Esophagus muscularis mucosa (tissue), 4 donors: ENCODE data around the gene HSPB2. TPM values are rescaled to one million over a fixed set of nuclear protein-coding genes. Genes with fewer than 3 reads are reported as not detected.

ENCODE experiments used
- DNase-seq: peaks from one replicate; pipeline ENCODE4 v3.0.0-alpha.2; 2017; ENCODE audit errors: extremely low spot score
- H3K27ac ChIP-seq, 4 donors: fragments of 200-600 bp; sonication (generic); replicated peaks in 1 of 4; 1 replicate in 3 of 4; 2 replicates in 1 of 4; pipeline ENCODE4 v1.5.1; 2016 to 2019; ENCODE audit warnings: mild to moderate bottlenecking in 1 of 4
- H3K27me3 ChIP-seq, 4 donors: fragments of 200-600 bp; sonication (generic); one replicate each; pipeline versions ENCODE4 v1.5.1 to v1.6.0; 2016 to 2019
- H3K36me3 ChIP-seq, 4 donors: fragments of 200-600 bp; sonication (generic); one replicate each; pipeline ENCODE4 v1.5.1; 2016 to 2019
- H3K4me1 ChIP-seq, 4 donors: fragments of 200-600 bp; sonication (generic); one replicate each; pipeline ENCODE4 v1.5.1; 2016 to 2019
- H3K4me3 ChIP-seq, 4 donors: fragments of 200-600 bp; sonication (generic); 1 replicate in 2 of 4; 2 replicates in 2 of 4; pipeline ENCODE4 v1.5.1; 2016 to 2019; ENCODE audit warnings: mild to moderate bottlenecking in 4 of 4, moderate library complexity in 1 of 4
- H3K9me3 ChIP-seq, 4 donors: fragments of 200-600 bp; sonication (generic); 1 replicate in 3 of 4; 2 replicates in 1 of 4; pipeline ENCODE4 v1.5.1; 2016 to 2019
- EP300 ChIP-seq: sonication (generic); formaldehyde crosslinking; IDR thresholded peaks from one replicate; pipeline ENCODE4 v1.6.1; 2017; ENCODE audit warnings: antibody characterized with exemption
- POLR2A ChIP-seq: fragments of 450-650 bp; IDR thresholded peaks from one replicate; pipeline ENCODE4 v1.6.1; 2017; ENCODE audit warnings: antibody characterized with exemption, moderate library complexity, mild to moderate bottlenecking, low read depth
- POLR2AphosphoS5 ChIP-seq, 2 donors: sonication (generic); formaldehyde crosslinking; IDR thresholded peaks; one replicate each; pipeline ENCODE4 v1.6.1; 2017; ENCODE audit warnings: antibody characterized with exemption in 2 of 2
- WGBS: methylation state at CpG from one replicate; pipeline ENCODE4 v1.1.5; 2018; 5-methylcytosine and 5-hydroxymethylcytosine counted together
- intact Hi-C: fragments of 100-400 bp; cut with DNase I; formaldehyde crosslinking; loops from one replicate; pipeline ENCODE4 v1.15.1; 2023
- total RNA-seq, 4 donors: library from RNA; depleted of rRNA; stranded (reverse); fragments of >200 nt; gene quantifications; one replicate each; pipeline versions ENCODE4 v1.1.0 to v1.2.1, GENCODE V29; 2016
- TF ChIP-seq, protein P1 (sequence below), 3 experiments: fragments of 200-600 bp in 2 of 3; fragments of 450-650 bp in 1 of 3; sonication (generic) in 2 of 3; IDR thresholded peaks; one replicate each; pipeline ENCODE4 v1.5.1; 2017 to 2019; ENCODE audit warnings: antibody characterized with exemption in 3 of 3, mild to moderate bottlenecking in 2 of 3, moderate library complexity in 1 of 3

HSPB2 gene
- total RNA-seq, 4 donors from 2014 or later = 1.2 to 4.0 (median 2.4) TPM

- Histone ChIP-seq H3K36me3 (peaks cover 5 to 41% (median 23%) of the 10 kb centered on the region in 4 donors), H3K9me3 (no peaks in the 10 kb centered on the region), H3K27ac (peak overlapping the region; percentile 91 to 96 (median 92)), H3K27me3 (no peaks in the 10 kb centered on the region), H3K4me3 (peak overlapping the region; percentile 86 to 98 (median 97)), H3K4me1 (peaks cover 7 to 26% (median 22%) of the 10 kb centered on the region in 4 donors)
- WGBS = 49% methylated on average over 5 of the region's 5 CpGs
- DNase-seq = no peak
- TF ChIP-seq POLR2AphosphoS5 (IDR thresholded peaks at IDR 0.05) = no peak
- TF ChIP-seq POLR2A = no peak
- TF ChIP-seq, protein P1, sequence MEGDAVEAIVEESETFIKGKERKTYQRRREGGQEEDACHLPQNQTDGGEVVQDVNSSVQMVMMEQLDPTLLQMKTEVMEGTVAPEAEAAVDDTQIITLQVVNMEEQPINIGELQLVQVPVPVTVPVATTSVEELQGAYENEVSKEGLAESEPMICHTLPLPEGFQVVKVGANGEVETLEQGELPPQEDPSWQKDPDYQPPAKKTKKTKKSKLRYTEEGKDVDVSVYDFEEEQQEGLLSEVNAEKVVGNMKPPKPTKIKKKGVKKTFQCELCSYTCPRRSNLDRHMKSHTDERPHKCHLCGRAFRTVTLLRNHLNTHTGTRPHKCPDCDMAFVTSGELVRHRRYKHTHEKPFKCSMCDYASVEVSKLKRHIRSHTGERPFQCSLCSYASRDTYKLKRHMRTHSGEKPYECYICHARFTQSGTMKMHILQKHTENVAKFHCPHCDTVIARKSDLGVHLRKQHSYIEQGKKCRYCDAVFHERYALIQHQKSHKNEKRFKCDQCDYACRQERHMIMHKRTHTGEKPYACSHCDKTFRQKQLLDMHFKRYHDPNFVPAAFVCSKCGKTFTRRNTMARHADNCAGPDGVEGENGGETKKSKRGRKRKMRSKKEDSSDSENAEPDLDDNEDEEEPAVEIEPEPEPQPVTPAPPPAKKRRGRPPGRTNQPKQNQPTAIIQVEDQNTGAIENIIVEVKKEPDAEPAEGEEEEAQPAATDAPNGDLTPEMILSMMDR (IDR thresholded peaks at IDR 0.05) = no peak
- intact Hi-C loops = loop anchor here (10.0 kb wide), 1 partner anchor 213 kb away; the partner anchor contains the start of genes SDHD and TIMM8B
Measured at GRCh38 chr11:111871693-111872161, 40.8 kb upstream of the HSPB2 start.

- no peaks in the 10 kb centered on the region for H3K27me3 ChIP-seq
- H3K4me3 ChIP-seq = peak overlapping the region; percentile 61 to 77 (median 64)
- TF ChIP-seq POLR2AphosphoS5 (IDR thresholded peaks at IDR 0.05) = no peak
- TF ChIP-seq POLR2A = no peak
- TF ChIP-seq, protein P1 (IDR thresholded peaks at IDR 0.05) = no peak
- TF ChIP-seq EP300 = no peak
- H3K27ac ChIP-seq = peak overlapping the region; percentile 82 to 96 (median 94)
- no peak for DNase-seq
- 0% methylated on average over 13 of the region's 13 CpGs for WGBS
- H3K9me3 ChIP-seq = no peaks in the 10 kb centered on the region
- peaks cover 0 to 27% (median 4%) of the 10 kb centered on the region in 4 donors for H3K36me3 ChIP-seq
- H3K4me1 ChIP-seq = peaks cover 11 to 24% (median 18%) of the 10 kb centered on the region in 4 donors
- intact Hi-C loops = loop anchor here (2.0 to 10.0 kb wide), 3 partner anchors 54 to 206 kb away; partner anchors contain the start of genes SDHD and TIMM8B
Measured at GRCh38 chr11:111878385-111878848, 34.1 kb upstream of the HSPB2 start.

DNA sequence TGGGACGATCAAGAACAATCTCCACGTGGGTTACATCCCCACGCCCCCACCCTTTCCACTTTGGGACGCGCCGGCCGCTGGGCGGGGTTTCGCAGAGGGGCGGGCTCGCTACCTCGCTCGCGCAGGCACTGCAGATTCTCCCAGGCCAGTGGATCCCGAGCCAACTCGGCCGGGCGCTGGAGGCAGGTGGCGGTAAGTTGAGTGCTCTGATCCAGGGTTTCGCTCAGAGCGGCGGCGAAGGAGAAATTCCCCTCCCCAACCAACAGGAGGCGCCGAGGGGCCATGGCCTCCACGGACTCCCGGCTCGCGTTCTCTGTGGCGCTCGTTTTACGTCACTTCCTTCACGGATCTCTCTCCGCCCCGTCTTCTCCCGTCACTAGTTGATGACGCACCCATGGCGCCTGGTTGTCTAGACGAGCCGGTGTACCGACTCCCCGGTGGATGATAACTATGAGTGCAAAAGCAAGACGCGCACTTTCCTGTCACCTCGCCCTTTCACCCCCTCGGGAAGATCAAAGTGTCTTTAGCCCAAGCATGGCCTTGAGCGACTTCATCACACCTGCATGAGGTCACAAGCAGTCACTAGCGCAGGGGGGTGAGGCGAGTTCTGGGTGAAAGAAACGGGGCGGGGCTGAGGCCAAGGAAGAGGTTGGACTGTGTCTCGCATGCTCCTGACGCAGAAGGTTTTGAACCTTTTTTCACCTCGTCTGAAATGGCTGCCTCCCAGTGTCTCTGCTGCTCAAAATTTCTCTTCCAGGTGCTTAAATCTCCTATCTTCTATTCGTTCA, 33.5 kb upstream of the HSPB2 start, which contains the start of the genes CFAP68 and FDXACB1:
Gene CFAP68 (plus strand): TSS at position 693 of the 788 bp plus-strand sequence. CDS start 20 bp downstream, at position 713.
Gene FDXACB1 (minus strand): TSS at position 317 of the 788 bp plus-strand sequence. CDS start 33 bp downstream, at position 284.
- WGBS = 0% methylated on average over 44 of the region's 55 CpGs
- Histone ChIP-seq H3K4me3 (peak within 1 kb of the TSS; percentile 61 to 77 (median 64)), H3K9me3 (no peaks in the 10 kb centered on the region), H3K27ac (peak within 1 kb of the TSS; percentile 82 to 96 (median 94)), H3K4me1 (peaks cover 11 to 24% (median 18%) of the 10 kb centered on the region in 4 donors), H3K27me3 (no peaks in the 10 kb centered on the region), H3K36me3 (peaks cover 0 to 30% (median 6%) of the 10 kb centered on the region in 4 donors)
- TF ChIP-seq, protein P1 (IDR thresholded peaks at IDR 0.05) = peak in 2 of 3 experiments; percentile 98 to 99
- TF ChIP-seq POLR2A (peak; percentile 65), EP300 (peak; percentile 90), POLR2AphosphoS5 (IDR thresholded peaks at IDR 0.05) (peak; percentile 92 to 95)
- intact Hi-C loops = loop anchor here (2.0 to 10.0 kb wide), 3 partner anchors 54 to 206 kb away; partner anchors contain the start of genes SDHD and TIMM8B
- peak; percentile 99 for DNase-seq

DNA sequence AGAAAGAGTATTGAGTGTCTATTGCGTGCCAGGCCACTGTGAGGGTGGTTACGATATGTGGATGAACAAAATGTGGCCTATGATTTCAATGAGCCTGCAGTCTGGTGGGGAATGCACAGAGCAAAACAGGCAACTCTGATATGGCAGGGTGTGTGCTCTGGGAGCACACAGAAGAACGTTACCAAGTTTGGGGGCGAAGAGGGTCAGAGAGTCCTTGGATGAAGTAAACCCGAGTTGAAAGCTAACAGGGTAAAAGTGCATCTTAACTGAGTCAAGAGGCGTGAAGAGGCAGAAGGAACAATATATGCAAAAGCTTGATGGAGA, 32.9 kb upstream of the HSPB2 start:
- peaks cover 0 to 30% (median 6%) of the 10 kb centered on the region in 4 donors for H3K36me3 ChIP-seq

More for the DNA sequence above, 32.9 kb upstream of the HSPB2 start:
- H3K4me1 ChIP-seq = peaks cover 11 to 24% (median 18%) of the 10 kb centered on the region in 4 donors
- no peaks in the 10 kb centered on the region for H3K9me3 ChIP-seq
- no peak for TF ChIP-seq POLR2AphosphoS5 (IDR thresholded peaks at IDR 0.05)
- no peak for TF ChIP-seq POLR2A
- TF ChIP-seq, protein P1 (IDR thresholded peaks at IDR 0.05) = no peak
- TF ChIP-seq EP300 = no peak
- no peaks in the 10 kb centered on the region for H3K27me3 ChIP-seq
- WGBS = 35% methylated on average over 6 of the region's 6 CpGs
- H3K27ac ChIP-seq = peak overlapping the region; percentile 82 to 96 (median 94)
- H3K4me3 ChIP-seq = peak overlapping the region; percentile 61 to 77 (median 64)
- intact Hi-C loops = loop anchor here (2.0 to 10.0 kb wide), 3 partner anchors 53 to 205 kb away; partner anchors contain the start of genes SDHD and TIMM8B
- DNase-seq = no peak
